GM20000 (cell line): ENCODE results near the gene NET1.

Source experiments
- DNase-seq: peaks from one replicate; pipeline ENCODE4 v3.0.0; 2012; ENCODE audit warnings: low spot score
- CTCF ChIP-seq: IDR thresholded peaks from 2 replicates; pipeline ENCODE4 v1.5.1; 2012; ENCODE audit warnings: mild to moderate bottlenecking, control low read depth; ENCODE audit errors: extremely low read depth, missing control alignments

NET1 gene

GRCh38 chr10:5490698-5491464 lies 78.5 kb downstream of the NET1 start:
- no peak for DNase-seq
- TF ChIP-seq CTCF, result no peak

GRCh38 chr10:5491477-5491876 lies 79.1 kb downstream of the NET1 start:
- TF ChIP-seq CTCF, result no peak
- DNase-seq, result no peak

- no peak for TF ChIP-seq CTCF
- no peak for DNase-seq
Measured at GRCh38 chr10:5492322-5492855, 80.0 kb downstream of the NET1 start.

GRCh38 chr10:5492929-5493576 lies 80.7 kb downstream of the NET1 start:
- no peak for TF ChIP-seq CTCF
- DNase-seq, result no peak

GRCh38 chr10:5493691-5494090 lies 81.3 kb downstream of the NET1 start:
- TF ChIP-seq CTCF, result no peak
- DNase-seq, result no peak

- TF ChIP-seq CTCF, result no peak
- DNase-seq, result no peak
Measured at GRCh38 chr10:5494611-5495010, 82.3 kb downstream of the NET1 start.

- TF ChIP-seq CTCF, result no peak
- DNase-seq, result no peak
Measured at GRCh38 chr10:5496261-5497250, 84.2 kb downstream of the NET1 start.
